Amniotic stem cell (primary cell): ENCODE results near the gene BAZ2B.
A peak's percentile ranks its signal among the peaks of the same experiment; 100 is the strongest.
"Not testable (repeated sequence)": the region's sequence is repeated elsewhere in the genome, so short reads cannot be mapped to it uniquely, and the experiment has no call there.

ENCODE experiments used
- DNase-seq: peaks from one replicate; lab custom pipeline; 2025; lab: John Stamatoyannopoulos, UW

BAZ2B gene

DNA sequence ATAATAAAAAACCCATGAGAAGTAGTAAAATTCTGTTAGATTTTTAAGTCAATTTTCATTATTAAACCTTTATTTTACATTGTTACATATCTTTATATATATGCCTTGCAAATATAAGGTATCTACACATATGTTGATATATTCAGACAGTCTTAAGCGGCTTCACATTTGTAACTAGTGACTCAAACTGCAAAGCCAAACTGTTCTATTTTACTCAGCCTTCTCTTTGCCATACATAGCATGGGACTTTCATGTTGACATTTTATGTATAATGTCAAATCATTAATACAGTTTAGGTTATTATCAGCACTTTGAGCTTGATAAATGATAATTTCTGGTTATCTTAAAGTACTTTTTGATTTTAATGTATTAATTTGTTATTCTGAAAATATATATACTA, 204.9 kb downstream of the BAZ2B start:
- no peak for DNase-seq

DNA sequence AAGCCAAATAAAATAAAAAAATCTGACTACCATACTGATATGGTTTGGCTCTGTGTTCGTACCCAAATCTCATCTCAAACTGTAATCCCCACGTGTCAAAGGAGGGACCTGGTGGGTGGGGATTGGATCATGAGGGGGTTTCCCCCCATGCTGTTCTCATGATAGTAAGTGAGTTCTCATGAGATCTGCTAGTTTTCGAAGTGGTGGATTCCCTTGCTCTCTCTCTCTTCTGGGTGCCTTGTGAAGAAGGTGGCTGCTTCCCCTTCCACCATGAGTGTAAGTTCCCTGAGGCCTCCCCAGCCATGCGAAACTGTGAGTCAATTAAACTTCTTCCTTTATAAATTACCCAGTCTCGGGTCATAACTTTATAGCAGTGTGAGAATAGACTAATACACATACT, 206.1 kb downstream of the BAZ2B start:
- DNase-seq, result no peak

GRCh38 chr2:159409116-159409800, 207.1 kb downstream of the BAZ2B start:
- DNase-seq, result no peak

DNA sequence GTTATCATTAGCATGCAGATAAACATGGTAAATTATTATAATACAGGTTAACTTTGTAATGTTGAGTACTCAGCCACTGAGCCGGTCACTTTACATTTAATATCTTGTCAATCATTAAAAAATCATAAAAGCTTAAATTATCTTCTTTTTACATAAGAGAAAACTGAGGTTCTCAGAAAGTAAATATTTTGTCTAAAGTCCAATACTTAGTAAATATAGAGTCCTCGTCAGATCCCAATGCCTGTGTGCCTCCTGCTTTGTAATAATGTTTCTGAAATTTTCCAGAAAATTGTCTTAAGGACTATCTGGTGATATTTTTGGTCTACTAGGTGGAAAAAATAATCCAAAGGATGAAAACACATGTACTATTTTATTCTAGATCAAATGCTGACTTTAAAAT, 213.6 kb downstream of the BAZ2B start:
- no peak for DNase-seq

DNA sequence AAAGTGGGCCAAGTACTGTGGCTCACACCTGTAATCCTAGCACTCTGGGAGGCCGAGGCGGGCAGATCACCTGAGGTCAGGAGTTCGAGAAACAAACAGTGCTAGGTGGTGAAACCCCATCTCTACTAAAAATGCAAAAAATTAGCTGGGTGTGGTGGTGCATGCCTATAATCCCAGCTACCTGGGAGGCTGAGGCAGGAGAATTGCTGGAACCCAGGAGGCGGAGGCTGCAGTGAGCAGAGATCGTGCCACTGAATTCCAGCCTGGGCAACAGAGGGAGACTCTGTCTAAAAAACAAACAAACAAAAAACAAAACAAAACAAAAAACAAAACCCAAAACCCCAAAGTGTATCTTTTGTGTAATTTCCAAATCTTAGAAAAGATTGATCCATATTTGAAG, 214.2 kb downstream of the BAZ2B start:
- not testable (repeated sequence) for DNase-seq

GRCh38 chr2:159399716-159400415, 216.5 kb downstream of the BAZ2B start:
- DNase-seq, result peak; percentile 20

DNA sequence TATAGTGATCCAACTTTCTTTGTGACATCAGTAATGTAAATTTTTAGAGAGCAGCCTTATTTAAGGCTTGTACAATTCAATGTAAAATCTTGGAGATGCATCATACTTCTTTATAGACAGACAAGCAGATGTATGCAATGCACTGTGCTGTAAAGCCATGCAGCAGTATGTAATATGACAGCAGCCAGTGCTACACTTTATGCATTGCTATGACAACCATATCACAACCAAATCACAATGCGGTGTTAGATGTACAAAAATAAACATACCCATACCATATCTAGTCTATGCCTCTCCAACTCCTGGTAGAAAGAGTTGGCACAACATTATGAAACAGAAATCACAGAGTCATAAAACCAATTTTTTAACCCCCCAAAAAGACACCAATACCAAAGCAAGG, 219.5 kb downstream of the BAZ2B start:
- no peak for DNase-seq

DNA sequence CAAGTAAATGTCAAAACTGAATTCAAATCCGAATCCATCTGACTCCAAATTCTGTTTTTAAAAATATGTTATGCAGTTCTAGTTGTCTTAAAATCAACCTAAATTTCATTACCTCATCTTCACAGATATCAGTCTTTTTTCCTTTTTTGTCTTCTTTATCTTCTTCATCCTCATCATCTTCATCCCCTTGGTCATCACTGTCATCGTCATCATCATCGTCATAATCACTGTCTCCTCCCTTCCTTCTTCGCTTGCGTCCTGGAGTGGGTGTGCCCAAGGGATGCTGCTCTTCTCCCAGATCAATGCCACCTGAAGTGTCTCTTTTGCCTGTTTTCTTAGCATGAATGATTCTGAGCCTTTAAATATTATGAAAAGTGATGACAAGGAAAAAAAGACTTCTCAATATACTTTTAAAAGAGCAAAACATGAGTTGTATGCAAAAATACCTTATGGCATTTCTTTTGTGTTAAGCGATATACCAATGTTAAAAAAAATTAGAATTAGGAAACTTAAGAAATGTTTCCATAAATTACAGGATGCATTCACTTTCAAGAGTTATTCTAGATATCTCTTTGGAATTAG, 233.8 kb downstream of the BAZ2B start:
- no peak for DNase-seq

GRCh38 chr2:159381574-159381973, 234.8 kb downstream of the BAZ2B start:
- no peak for DNase-seq

- DNase-seq, result no peak
Observed at GRCh38 chr2:159380685-159381239, 235.6 kb downstream of the BAZ2B start.

DNA sequence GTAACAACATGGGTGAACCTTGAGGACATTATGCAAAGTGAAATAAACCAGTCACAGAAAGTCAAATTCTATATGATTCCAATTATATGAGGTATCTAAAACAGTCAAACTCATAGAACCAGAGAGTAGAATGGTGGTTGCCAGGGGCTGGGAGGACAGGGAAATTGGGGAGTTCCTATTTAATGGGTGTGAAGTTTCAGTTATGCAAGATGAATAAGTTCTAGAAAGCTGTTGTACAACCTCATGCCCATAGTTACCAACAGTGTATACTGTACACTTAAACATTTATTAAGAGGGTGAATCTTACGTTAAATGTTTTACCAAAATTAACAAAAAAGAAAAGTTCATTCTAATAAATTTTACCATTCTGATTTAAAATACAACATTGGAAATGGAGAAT, 237.2 kb downstream of the BAZ2B start:
- DNase-seq, result no peak

- DNase-seq, result no peak
Observed at GRCh38 chr2:159375241-159375640, 241.1 kb downstream of the BAZ2B start.

DNA sequence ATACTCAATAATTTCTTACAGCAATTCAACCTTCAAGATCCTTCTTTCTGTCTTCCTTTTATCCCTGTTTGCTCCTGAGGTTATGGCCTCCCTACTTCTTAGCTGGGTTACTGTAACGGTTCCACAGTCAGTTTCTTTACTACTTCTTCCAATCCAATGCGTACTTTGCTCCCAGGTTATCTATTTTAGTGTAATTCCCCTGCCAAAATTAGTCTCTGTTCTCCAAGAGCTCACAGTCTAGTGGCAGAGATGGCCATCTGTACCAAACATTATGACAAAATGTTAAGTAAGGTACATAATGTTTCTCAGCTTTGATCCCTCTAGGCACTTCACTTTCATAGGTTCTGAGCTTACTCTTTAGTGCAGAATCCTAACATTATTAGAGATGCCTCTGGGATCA, 244.8 kb downstream of the BAZ2B start:
- no peak for DNase-seq

DNA sequence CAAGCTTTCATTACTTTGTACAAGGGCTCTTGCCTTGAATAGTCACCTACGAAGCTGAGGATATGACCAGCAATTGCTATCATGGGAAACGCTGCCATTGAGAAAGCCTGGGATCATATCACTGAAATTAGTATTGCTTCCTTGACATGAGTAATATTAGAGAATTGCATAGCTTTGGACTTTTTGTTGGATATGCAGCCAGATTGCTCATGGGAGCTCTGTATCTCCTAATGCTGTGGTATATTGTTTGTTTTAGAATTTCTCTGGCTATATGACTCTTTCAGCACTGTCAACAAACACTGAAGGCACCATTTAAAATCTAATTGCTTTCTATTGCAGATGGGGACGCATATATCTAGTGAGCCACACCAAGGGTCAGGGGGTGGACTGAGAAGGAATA, 249.8 kb downstream of the BAZ2B start:
- no peak for DNase-seq

GRCh38 chr2:159362816-159363251, 253.5 kb downstream of the BAZ2B start:
- no peak for DNase-seq

DNA sequence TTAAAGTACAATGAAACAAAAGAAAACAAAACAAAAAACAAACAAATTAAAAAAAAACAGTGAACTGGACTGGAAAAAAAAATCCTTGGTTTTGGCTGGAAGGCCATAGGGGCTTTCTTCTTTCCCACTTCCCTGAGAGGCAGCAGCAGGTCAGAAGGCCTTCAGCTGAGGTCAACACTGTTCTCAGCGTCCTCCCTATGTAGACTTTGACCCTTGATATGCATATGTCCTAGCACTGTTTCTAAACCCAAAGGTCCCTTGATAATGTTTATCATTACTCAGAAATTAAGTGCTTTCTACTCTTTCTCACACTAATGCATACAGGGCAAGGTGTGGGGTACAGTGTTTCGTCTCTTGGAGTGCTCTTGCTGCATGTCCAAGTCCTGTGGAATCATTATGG, 254.3 kb downstream of the BAZ2B start:
- no peak for DNase-seq

DNA sequence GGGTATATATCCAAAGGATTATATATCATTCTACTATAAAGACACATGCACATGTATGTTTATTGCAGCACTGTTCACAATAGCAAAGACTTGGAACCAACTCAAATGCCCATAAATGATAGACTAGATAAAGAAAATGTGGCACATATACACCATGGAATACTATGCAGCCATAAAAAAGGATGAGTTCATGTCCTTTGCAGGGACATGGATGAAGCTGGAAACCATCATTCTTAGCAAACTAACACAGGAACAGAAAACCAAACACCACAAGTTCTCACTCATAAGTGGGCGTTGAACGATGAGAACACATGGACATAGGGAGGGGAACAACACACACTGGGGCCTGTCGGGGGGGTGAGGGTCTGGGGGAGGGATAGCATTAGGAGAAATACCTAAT, 254.7 kb downstream of the BAZ2B start:
- not testable (repeated sequence) for DNase-seq

GRCh38 chr2:159356053-159356554, 260.2 kb downstream of the BAZ2B start:
- no peak for DNase-seq

DNA sequence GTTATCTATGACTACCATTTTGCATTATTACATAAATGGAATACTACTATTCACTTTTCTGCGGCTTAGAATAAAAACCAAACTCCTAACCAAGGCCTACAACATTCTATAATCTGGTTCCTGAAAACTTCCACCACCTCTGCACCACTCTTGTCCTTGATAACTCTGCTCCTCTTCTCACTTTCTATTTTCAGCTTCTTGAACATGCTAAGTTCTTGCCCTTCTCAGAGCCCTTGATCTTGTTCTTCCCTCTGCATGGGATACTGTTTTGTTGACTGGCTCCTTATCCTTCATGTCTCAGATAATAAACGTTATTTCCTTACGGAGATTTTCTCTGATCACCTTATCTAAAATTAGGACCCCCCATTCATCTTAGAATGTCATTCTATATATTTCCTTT, 264.4 kb downstream of the BAZ2B start:
- no peak for DNase-seq

- DNase-seq, result no peak
Observed at GRCh38 chr2:159349674-159350299, 266.6 kb downstream of the BAZ2B start.

DNA sequence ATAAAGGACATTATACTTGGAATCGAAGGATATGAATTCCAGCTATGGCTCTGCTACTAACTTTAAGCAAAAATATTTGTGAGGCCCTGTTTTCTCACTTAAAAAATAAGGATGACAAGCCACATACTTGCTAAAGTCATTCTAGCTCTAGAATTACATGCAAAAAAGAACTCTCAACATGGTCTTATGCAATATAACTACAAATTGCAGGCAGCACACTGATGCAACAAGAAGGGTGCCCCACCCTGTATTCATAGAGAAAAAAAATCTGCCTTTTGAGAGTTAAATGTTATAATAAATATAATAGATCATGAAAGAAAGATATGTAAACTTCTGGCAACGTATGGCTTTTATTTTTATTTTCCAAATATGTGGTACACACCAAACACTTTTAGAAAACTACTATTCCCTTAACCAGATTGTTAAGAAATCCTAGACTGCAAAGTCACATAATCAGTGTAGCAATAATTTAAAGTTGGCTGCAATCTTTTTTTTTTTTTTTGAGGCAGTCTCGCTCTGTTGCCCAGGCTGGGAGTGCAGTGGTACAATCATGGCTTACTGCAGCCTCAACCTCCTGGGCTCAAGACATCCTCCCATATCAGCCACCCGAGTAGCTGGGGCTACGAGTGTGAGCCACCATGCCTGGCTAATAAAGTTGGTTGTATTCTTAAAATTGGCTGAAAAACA, 289.6 kb downstream of the BAZ2B start:
- no peak for DNase-seq

- DNase-seq, result no peak
Observed at GRCh38 chr2:159322419-159322818, 293.9 kb downstream of the BAZ2B start.
